GM12891 (cell line): ENCODE measurements around the gene MEFV.

Source experiments
- PAX5 ChIP-seq: IDR thresholded peaks from 2 replicates; pipeline ENCODE4 v1.6.1; 2011; ENCODE audit warnings: low read length, moderate library complexity, mild to moderate bottlenecking; ENCODE audit not compliant: insufficient read depth, severe bottlenecking
- POLR2A ChIP-seq: IDR thresholded peaks from 2 replicates; pipeline ENCODE4 v1.6.1; 2011; ENCODE audit warnings: low read depth, low read length, control low read depth
- POLR2AphosphoS5 ChIP-seq: IDR thresholded peaks from 2 replicates; pipeline ENCODE4 v1.6.1; 2011; ENCODE audit warnings: low read depth, low read length, control low read depth
- POU2F2 ChIP-seq: IDR thresholded peaks from 2 replicates; pipeline ENCODE4 v1.6.1; 2011; ENCODE audit warnings: low read depth, mild to moderate bottlenecking, control low read depth, low read length, moderate library complexity
- TAF1 ChIP-seq: IDR thresholded peaks from 2 replicates; pipeline ENCODE4 v1.6.1; 2011; ENCODE audit warnings: low read depth, low read length, control low read depth

GRCh38 chr16:3207086-3207953 lies 49.1 kb downstream of the MEFV start:
- TF ChIP-seq POLR2A: no peak
- TF ChIP-seq POLR2AphosphoS5: no peak
- no peak for TF ChIP-seq TAF1
- no peak for TF ChIP-seq PAX5
- no peak for TF ChIP-seq POU2F2
